ENCODE data around the gene LRP1B. TPM values are rescaled to one million over a fixed set of nuclear protein-coding genes. Genes with fewer than 3 reads are reported as not detected.

LRP1B gene
- total and polyA plus RNA-seq, 2 of the 8 experiments (the other 6 are each of a cell fraction or from before 2014, with no cell fraction given), result 0.03 TPM; not detected in 1

- no peak overlapping the region for H2BK15ac ChIP-seq (ENCODE audit: low read length)
- no peak overlapping the region for H3K4me2 ChIP-seq (ENCODE audit: insufficient read depth in 1 of 2, low read depth in 2 of 2, low read length in 2 of 2)
- no peak overlapping the region for H3K56ac ChIP-seq (replicated peaks; ENCODE audit: insufficient read length, low read depth, low read length)
- no peak overlapping the region for H2BK12ac ChIP-seq (ENCODE audit: low read depth, low read length)
- H3K27me3 ChIP-seq (replicated peaks in 1 of 4; ENCODE audit: control insufficient read depth in 3 of 4, extremely low read depth in 1 of 4, insufficient read depth in 3 of 4, low read length in 3 of 4), result no peaks in the 10 kb centered on the region
- no peak overlapping the region for H3K23ac ChIP-seq (ENCODE audit: insufficient read length)
- FAIRE-seq, result no peak
- no peak overlapping the region for H3K27ac ChIP-seq (ENCODE audit: low read depth, low read length)
- H4K5ac ChIP-seq (ENCODE audit: insufficient read length, low read depth, low read length), result no peak overlapping the region
- no peak overlapping the region for H4K91ac ChIP-seq (replicated peaks; ENCODE audit: insufficient read length, low read length)
- H2AK5ac ChIP-seq (ENCODE audit: low read depth, low read length), result no peak overlapping the region
- H2AFZ ChIP-seq (ENCODE audit: low read length), result no peak overlapping the region
- no peaks in the 10 kb centered on the region for H3K79me2 ChIP-seq (ENCODE audit: control insufficient read depth in 1 of 2, insufficient read depth in 2 of 2, low read length in 2 of 2)
- no peak overlapping the region for H3K14ac ChIP-seq (ENCODE audit: insufficient read length)
- H3K23me2 ChIP-seq (ENCODE audit: low read depth, low read length), result no peaks in the 10 kb centered on the region
- no peak overlapping the region for H3K4me3 ChIP-seq (ENCODE audit: extremely low read depth in 1 of 4, insufficient read depth in 2 of 4, low read depth in 3 of 4, low read length in 4 of 4)
- H3K79me1 ChIP-seq (ENCODE audit: low read depth, low read length), result no peaks in the 10 kb centered on the region
- no peak overlapping the region for H3K9ac ChIP-seq (replicated peaks in 1 of 4; ENCODE audit: extremely low read depth in 1 of 4, low read depth in 3 of 4, low read length in 3 of 4)
- no peak overlapping the region for H2BK5ac ChIP-seq (ENCODE audit: low read depth, low read length)
- ChIA-PET POLR2A (ENCODE audit: partially characterized antibody) (no interaction called here), CTCF (ENCODE audit: partially characterized antibody) (interaction anchor here (1.3 kb wide), 1 partner anchor 15 kb away, joined by 5 read pairs; no protein-coding TSS in a partner anchor)
- no peaks in the 10 kb centered on the region for H3K36me3 ChIP-seq (ENCODE audit: control insufficient read depth in 2 of 4, insufficient read depth in 4 of 4, low read length in 3 of 4)
- no peak overlapping the region for H2BK20ac ChIP-seq (ENCODE audit: low read length)
- 74% methylated on average over 4 of the region's 4 CpGs; no CpG with 5 or more reads in 1 of the 2 experiments for WGBS, 2 experiments (ENCODE audit: extremely low coverage in 1 of 2, insufficient coverage in 1 of 2, insufficient read length in 1 of 2, insufficient replicate concordance in 2 of 2, low coverage in 1 of 2, low lambda C conversion rate in 2 of 2, missing lambda C conversion rate in 1 of 2)
- no peak for TF ChIP-seq ATF3 (IDR thresholded peaks at IDR 0.05; ENCODE audit: insufficient read depth, low read depth, low read length)
- no peak overlapping the region for H3K18ac ChIP-seq (ENCODE audit: extremely low read depth, low read length)
- H3K9me3 ChIP-seq (ENCODE audit: insufficient read depth in 2 of 2, low read depth in 1 of 2, low read length in 1 of 2), result no peaks in the 10 kb centered on the region
- no peak overlapping the region for H4K8ac ChIP-seq (ENCODE audit: extremely low read depth, insufficient read depth, low read length)
- H4K20me1 ChIP-seq (replicated peaks in 1 of 2; ENCODE audit: control insufficient read depth in 1 of 2, insufficient read depth in 2 of 2, low read length in 2 of 2), result no peaks in the 10 kb centered on the region
- H3K4ac ChIP-seq (replicated peaks; ENCODE audit: insufficient read length, low read depth, low read length), result no peak overlapping the region
- no peak for DNase-seq (ENCODE audit: low read depth in 1 of 2, low spot score in 2 of 2)
- peaks cover 0 to 4% (median under 1%) of the 10 kb centered on the region in 4 experiments; a peak in 2 of 7 replicates for H3K4me1 ChIP-seq (replicated peaks in 1 of 4; ENCODE audit: control insufficient read depth in 3 of 4, insufficient read depth in 4 of 4, low read length in 3 of 4)
- no peak overlapping the region for H2BK120ac ChIP-seq (replicated peaks; ENCODE audit: low read depth, low read length)
Observed at GRCh38 chr2:142100139-142100873, 30.5 kb downstream of the LRP1B start.

Data from H1 (cell line).